Measurements from ENCODE around the gene ZNF283.

GRCh38 chr19:43778651-43779050 lies 48.5 kb upstream of the ZNF283 start:
- TF ChIP-seq POLR2A (IDR thresholded peaks at IDR 0.05) = no peak
- TF ChIP-seq CTCF (IDR thresholded peaks at IDR 0.05) = no peak
- no peak for TF ChIP-seq POLR2AphosphoS5 (IDR thresholded peaks at IDR 0.05)

All from prostate gland (tissue), 2 donors.